ENCODE results near the gene GTF2I. TPM values are rescaled to one million over a fixed set of nuclear protein-coding genes. Genes with fewer than 3 reads are reported as not detected.
"Not testable (repeated sequence)": the region's sequence is repeated elsewhere in the genome, so short reads cannot be mapped to it uniquely, and the experiment has no call there.

The GTF2I gene
- total RNA-seq, 1 donor from 2014 or later = 112 TPM

- peaks cover 0 to 8% of the 10 kb centered on the region in 2 donors for H3K36me3 ChIP-seq
- no peak for TF ChIP-seq CTCF (IDR thresholded peaks at IDR 0.05)
- intact Hi-C loops (cut with DNase I) = loop anchor here (10.0 kb wide), 1 partner anchor 211 kb away; the partner anchor contains the start of gene GTF2IRD1
- H3K27me3 ChIP-seq = no peaks in the 10 kb centered on the region
- H3K4me3 ChIP-seq = no peak overlapping the region
- no peaks in the 10 kb centered on the region for H3K9me3 ChIP-seq
- no peak overlapping the region for H3K27ac ChIP-seq
- DNase-seq (ENCODE audit: low spot score in 2 of 2) = peak in 1 of 2 donors; percentile 40
- peaks cover 0 to 11% of the 10 kb centered on the region in 2 donors for H3K4me1 ChIP-seq
Observed at GRCh38 chr7:74665296-74665938, 7.9 kb downstream of the GTF2I start.

- intact Hi-C loops (cut with DNase I) = loop anchor here (10.0 kb wide), 1 partner anchor 212 kb away; the partner anchor contains the start of gene GTF2IRD1
- H3K27me3 ChIP-seq, H3K36me3 ChIP-seq, H3K9me3 ChIP-seq, H3K4me3 ChIP-seq, H3K27ac ChIP-seq, H3K4me1 ChIP-seq: not testable (repeated sequence)
- peak in 1 of 2 donors; percentile 31 for DNase-seq (ENCODE audit: low spot score in 2 of 2)
Observed at GRCh38 chr7:74667013-74667412, 9.5 kb downstream of the GTF2I start.

- not testable (repeated sequence) for H3K36me3 ChIP-seq, H3K27ac ChIP-seq, H3K27me3 ChIP-seq, H3K4me3 ChIP-seq, H3K4me1 ChIP-seq, H3K9me3 ChIP-seq
- DNase-seq (ENCODE audit: low spot score in 2 of 2) = peak in 1 of 2 donors; percentile 22
- intact Hi-C loops (cut with DNase I) = loop anchor here (10.0 kb wide), 1 partner anchor 213 kb away; the partner anchor contains the start of gene GTF2IRD1
Observed at GRCh38 chr7:74667520-74667919, 10.0 kb downstream of the GTF2I start.

- Histone ChIP-seq H3K9me3 (no peaks in the 10 kb centered on the region), H3K27me3 (no peaks in the 10 kb centered on the region), H3K4me1 (no peaks in the 10 kb centered on the region), H3K4me3 (no peak overlapping the region), H3K36me3 (peaks cover 2 to 8% of the 10 kb centered on the region in 2 donors), H3K27ac (no peak overlapping the region)
- intact Hi-C loops (cut with DNase I) = no loop called here
- peak in 1 of 2 donors; percentile 47 for DNase-seq (ENCODE audit: low spot score in 2 of 2)
- TF ChIP-seq CTCF (IDR thresholded peaks at IDR 0.05) = no peak
Observed at GRCh38 chr7:74671602-74672001, 14.1 kb downstream of the GTF2I start.

GRCh38 chr7:74672343-74672915, 14.9 kb downstream of the GTF2I start:
- Histone ChIP-seq H3K36me3 (peaks cover 2 to 8% of the 10 kb centered on the region in 2 donors), H3K4me1 (no peaks in the 10 kb centered on the region), H3K9me3 (no peaks in the 10 kb centered on the region), H3K27me3 (no peaks in the 10 kb centered on the region), H3K27ac (no peak overlapping the region), H3K4me3 (no peak overlapping the region)
- intact Hi-C loops (cut with DNase I) = no loop called here
- TF ChIP-seq CTCF (IDR thresholded peaks at IDR 0.05) = no peak
- peak in 1 of 2 donors; percentile 13 for DNase-seq (ENCODE audit: low spot score in 2 of 2)

GRCh38 chr7:74674166-74674565, 16.6 kb downstream of the GTF2I start:
- no peaks in the 10 kb centered on the region for H3K27me3 ChIP-seq
- no peak for TF ChIP-seq CTCF (IDR thresholded peaks at IDR 0.05)
- intact Hi-C loops (cut with DNase I) = no loop called here
- H3K27ac ChIP-seq = no peak overlapping the region
- H3K36me3 ChIP-seq = peaks cover 2 to 8% of the 10 kb centered on the region in 2 donors
- H3K4me3 ChIP-seq = no peak overlapping the region
- no peaks in the 10 kb centered on the region for H3K9me3 ChIP-seq
- no peaks in the 10 kb centered on the region for H3K4me1 ChIP-seq
- DNase-seq (ENCODE audit: low spot score in 2 of 2) = no peak
